ENCODE data around the gene NACC2. TPM values are rescaled to one million over a fixed set of nuclear protein-coding genes. Genes with fewer than 3 reads are reported as not detected.

Gene NACC2
- total and polyA plus RNA-seq, 7 donors = 8.5 to 33.5 (median 18.4) TPM

DNA sequence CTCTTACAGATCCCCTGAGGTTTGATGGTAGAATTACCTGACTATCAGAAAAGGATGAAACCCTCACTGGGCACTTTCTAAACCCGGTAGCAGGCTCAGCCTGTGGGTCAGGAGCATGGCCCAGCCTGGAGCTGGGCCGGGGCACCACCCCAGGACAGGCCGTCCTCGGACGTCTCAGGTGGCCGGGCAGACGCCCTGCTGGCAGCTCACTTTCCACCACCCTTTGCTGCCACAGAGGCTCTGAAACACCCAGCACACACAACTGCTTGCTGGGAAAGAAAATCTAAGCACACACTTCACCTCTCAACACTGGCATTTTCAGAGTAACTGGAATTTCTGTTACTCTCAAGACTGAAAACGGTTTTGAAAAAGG is 138.3 kb downstream of the NACC2 start:
- Histone ChIP-seq H3K4me1 (peaks cover 66% of the 10 kb centered on the region), H3K36me3 (ENCODE audit: insufficient read depth in 1 of 2, low read depth in 1 of 2) (peaks cover 0 to 28% of the 10 kb centered on the region in 2 donors), H3K9me3 (no peaks in the 10 kb centered on the region), H3K27me3 (ENCODE audit: insufficient read depth in 3 of 3, low read length in 2 of 3) (no peaks in the 10 kb centered on the region), H3K4me3 (peak overlapping the region; percentile 96), H3K27ac (peak overlapping the region; percentile 93)
- 32 to 41% (median 41%) methylated on average over 8 of the region's 8 CpGs for WGBS, 3 donors
- DNase-seq (peak; percentile 62 to 89), ATAC-seq (peak; percentile 57 to 64 (median 59))
- intact Hi-C loops (cut with DNase I) = loop anchor here in 1 of 2 donors (2.0 kb wide), 1 partner anchor 50 kb away; the partner anchor contains the start of gene CAMSAP1
- TF ChIP-seq, protein P1, sequence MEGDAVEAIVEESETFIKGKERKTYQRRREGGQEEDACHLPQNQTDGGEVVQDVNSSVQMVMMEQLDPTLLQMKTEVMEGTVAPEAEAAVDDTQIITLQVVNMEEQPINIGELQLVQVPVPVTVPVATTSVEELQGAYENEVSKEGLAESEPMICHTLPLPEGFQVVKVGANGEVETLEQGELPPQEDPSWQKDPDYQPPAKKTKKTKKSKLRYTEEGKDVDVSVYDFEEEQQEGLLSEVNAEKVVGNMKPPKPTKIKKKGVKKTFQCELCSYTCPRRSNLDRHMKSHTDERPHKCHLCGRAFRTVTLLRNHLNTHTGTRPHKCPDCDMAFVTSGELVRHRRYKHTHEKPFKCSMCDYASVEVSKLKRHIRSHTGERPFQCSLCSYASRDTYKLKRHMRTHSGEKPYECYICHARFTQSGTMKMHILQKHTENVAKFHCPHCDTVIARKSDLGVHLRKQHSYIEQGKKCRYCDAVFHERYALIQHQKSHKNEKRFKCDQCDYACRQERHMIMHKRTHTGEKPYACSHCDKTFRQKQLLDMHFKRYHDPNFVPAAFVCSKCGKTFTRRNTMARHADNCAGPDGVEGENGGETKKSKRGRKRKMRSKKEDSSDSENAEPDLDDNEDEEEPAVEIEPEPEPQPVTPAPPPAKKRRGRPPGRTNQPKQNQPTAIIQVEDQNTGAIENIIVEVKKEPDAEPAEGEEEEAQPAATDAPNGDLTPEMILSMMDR (IDR thresholded peaks at IDR 0.05) = no peak

Other genes starting within 250 kb of the NACC2 start
- 10 to 100 TPM; 38.0 to 48.5 (median 43.4) TPM for gene CAMSAP1, start 187.7 kb downstream of the NACC2 start, total RNA-seq
- 10 to 100 TPM; 21.3 to 51.5 (median 24.1) TPM for gene CAMSAP1, start 187.7 kb downstream of the NACC2 start, polyA plus RNA-seq
- 100 to 1,000 TPM; 140 to 233 (median 174) TPM for gene UBAC1, start 133.9 kb downstream of the NACC2 start, total RNA-seq
- gene UBAC1, start 133.9 kb downstream of the NACC2 start, polyA plus RNA-seq = 100 to 1,000 TPM in 2 of 3 donors, 10 to 100 TPM in 1; 71.1 to 261 (median 154) TPM
- 10 to 100 TPM; 17.3 to 27.8 (median 22.5) TPM for gene TMEM250, start 23.6 kb upstream of the NACC2 start, total RNA-seq
- 10 to 100 TPM; 28.8 to 49.5 (median 41.3) TPM for gene TMEM250, start 23.6 kb upstream of the NACC2 start, polyA plus RNA-seq
- gene LHX3, start 109.8 kb upstream of the NACC2 start, total RNA-seq = not detected
- gene LHX3, start 109.8 kb upstream of the NACC2 start, polyA plus RNA-seq = not detected
- 1 to 10 TPM; 3.8 to 6.7 (median 5.4) TPM for gene QSOX2, start 150.5 kb upstream of the NACC2 start, total RNA-seq
- 1 to 10 TPM; 3.6 to 7.5 (median 5.6) TPM for gene QSOX2, start 150.5 kb upstream of the NACC2 start, polyA plus RNA-seq
- gene CCDC187, start 208.8 kb upstream of the NACC2 start, total RNA-seq = not detected
- not detected for gene CCDC187, start 208.8 kb upstream of the NACC2 start, polyA plus RNA-seq
- 1 to 10 TPM; 1.3 to 2.3 (median 1.7) TPM for gene GPSM1, start 232.2 kb upstream of the NACC2 start, total RNA-seq
- under 1 TPM; 0.34 to 0.96 (median 0.52) TPM for gene GPSM1, start 232.2 kb upstream of the NACC2 start, polyA plus RNA-seq